GM19468 (cell line): ENCODE results near the gene SLC66A2.

Experiments
- ATAC-seq: cut with Tn5 transposase; IDR thresholded peaks from one replicate; pipeline ENCODE4 v1.9.1; 2021; ENCODE audit warnings: mild to moderate bottlenecking, moderate library complexity, moderate number of reproducible peaks; ENCODE audit not compliant: unreplicated experiment; ENCODE audit errors: extremely low read depth

Gene SLC66A2

DNA sequence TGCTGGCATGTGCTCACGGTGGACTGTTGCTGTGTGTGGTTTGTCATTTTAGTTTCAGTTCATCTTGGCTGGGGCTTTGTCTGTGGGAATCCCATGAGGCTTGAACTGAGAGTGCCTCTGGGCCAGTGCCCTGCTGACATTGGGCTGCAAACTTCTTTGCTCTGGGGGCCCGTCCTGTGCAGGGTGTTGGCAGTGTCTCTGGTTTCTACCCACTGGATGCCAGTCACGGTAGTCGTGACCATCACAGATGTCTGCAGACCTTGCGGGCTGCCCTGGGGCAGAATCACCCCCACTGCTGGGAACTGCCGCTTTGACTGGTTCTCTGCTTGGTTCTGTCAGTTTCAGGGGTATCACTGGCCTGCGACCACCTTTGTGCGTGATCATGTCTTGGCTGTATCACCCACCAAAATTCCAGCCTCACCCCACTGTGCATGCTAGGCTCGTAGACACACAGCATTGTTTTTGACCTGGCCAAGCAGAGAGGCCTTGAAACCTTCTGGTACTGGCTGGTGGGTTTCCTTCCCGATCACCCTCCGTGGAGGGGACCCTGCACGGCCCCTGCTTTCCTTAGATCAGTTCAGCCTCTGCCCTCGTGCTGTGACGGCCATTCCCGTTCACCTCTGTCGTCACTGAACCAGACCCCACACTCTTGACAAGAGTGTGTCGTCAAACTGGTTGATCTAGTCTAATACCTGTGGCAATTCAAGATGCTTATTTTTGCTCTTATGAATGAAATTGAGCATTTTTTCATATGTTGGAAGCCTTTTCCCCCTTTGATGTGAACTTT is 96.1 kb downstream of the SLC66A2 start:
- ATAC-seq, result no peak

DNA sequence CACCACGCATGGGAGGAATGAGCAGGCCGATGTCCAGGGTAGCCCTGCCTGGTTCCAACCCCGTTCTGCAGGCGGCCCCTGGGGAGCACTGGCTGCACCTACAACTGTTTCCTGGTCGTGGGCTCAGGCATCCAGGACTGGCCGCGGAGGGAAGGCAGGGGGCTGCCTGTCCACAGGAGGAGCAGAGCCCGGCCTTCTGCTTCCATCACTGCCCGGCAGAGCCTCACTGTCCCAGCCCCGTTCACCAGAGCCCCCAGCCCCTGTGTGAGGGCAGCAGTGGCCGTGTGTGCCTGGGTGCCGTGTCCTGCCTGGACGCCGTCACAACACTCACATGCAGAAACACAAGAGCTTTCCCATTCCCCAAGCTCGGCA is 97.5 kb downstream of the SLC66A2 start:
- no peak for ATAC-seq

DNA sequence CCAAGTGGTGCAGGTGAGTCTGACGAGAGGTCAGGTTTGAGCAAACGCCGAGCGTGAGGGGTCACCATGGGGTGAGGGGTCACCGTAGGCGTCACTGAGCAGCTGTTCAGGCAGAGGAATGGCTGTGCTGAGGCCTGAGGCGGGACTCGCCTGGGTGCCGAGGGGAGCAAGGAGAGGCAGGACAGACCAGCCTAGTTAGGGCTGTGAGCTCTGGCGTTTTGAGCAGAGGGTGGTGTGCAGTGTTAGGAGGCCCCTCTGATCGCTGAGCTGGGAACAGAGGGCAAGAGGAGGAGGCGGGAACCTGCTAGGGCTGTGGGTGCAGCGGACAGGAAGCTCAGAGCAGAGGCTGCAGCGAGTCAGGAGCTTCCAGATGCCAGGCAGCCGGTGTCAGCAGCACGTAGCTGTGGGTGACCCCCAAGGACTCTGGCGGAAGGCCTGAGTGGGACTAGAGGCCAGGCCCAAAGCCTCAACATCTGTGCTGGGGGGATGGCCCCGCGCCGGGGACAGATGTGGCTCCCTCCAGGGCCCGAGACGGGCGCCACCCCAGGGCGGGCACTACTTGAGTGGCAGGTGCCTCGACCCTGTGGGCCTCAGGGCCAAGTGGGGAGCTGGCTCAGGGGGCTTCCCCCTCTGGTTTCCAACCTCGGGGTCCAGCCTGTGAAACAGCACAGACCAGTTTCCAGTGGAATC is 98.0 kb downstream of the SLC66A2 start:
- ATAC-seq, result no peak

DNA sequence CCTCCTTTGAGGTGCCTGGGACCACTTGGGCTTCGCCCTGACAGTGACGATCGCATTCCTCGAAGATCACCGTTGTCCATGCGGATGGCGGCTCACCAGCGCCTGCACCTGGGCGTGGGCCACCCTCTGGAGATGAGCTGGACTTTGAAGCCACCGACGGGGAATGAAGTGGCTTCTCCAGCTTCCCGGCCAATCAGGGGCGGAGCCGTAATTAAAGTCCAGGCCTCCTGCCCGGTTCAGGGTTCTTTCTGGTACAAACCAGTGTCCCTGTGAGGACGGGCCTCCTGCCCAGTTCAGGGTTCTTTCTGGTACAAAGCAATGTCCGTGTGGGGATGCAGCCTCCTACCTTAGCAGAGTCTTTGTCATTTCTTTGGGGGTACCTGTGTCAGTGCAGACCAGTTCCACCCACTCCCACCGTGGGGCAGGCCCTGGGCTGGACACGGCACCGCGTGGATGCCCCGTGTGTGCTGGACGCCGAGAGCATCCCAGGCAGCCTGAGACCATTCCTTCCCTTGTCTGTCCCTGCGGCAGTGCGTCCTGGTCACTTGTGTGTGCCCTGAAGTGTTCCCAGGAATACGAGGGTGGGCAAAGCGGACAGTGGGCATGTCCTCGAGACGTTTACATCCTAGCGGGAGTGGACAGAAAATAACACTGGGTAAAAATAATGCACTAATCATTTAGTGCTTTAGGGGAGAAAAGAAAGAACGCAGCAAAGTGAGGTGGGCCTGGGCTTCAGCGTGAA is 98.7 kb downstream of the SLC66A2 start:
- ATAC-seq, result no peak
